ENCODE measurements around the gene IL2RA. TPM values are rescaled to one million over a fixed set of nuclear protein-coding genes. Genes with fewer than 3 reads are reported as not detected.

The IL2RA gene
- total RNA-seq, 1 experiment from 2014 or later: 0.59 TPM

- ChIA-PET CTCF (no interaction called here), POLR2A (no interaction called here), RAD21 (ENCODE audit: low non-redundant PET in 1 of 2, low total read pairs in 2 of 2, uncharacterized antibody in 2 of 2, unreplicated experiment in 2 of 2) (no interaction called here)
- Histone ChIP-seq H3K9me3 (ENCODE audit: control insufficient read depth in 1 of 2, insufficient read depth in 1 of 2, low read depth in 1 of 2, low read length in 2 of 2) (no peaks in the 10 kb centered on the region), H2AFZ (ENCODE audit: low read depth, low read length, poor library complexity, severe bottlenecking) (no peak overlapping the region), H3K9ac (ENCODE audit: low read length) (no peak overlapping the region), H3K27me3 (ENCODE audit: insufficient read depth, low read length) (peaks cover 17% of the 10 kb centered on the region; the same call in 1 of the 2 replicates), H4K20me1 (ENCODE audit: insufficient read depth) (no peaks in the 10 kb centered on the region), H3K4me1 (ENCODE audit: control insufficient read depth in 1 of 2, insufficient read depth in 2 of 2, low read length in 2 of 2) (no peaks in the 10 kb centered on the region), H3K4me2 (ENCODE audit: low read length) (no peak overlapping the region), H3K9me2 (ENCODE audit: insufficient read depth) (no peaks in the 10 kb centered on the region), H3K27ac (ENCODE audit: low read depth, low read length) (no peak overlapping the region), H3K4me3 (replicated peaks in 1 of 2; ENCODE audit: low read depth in 1 of 2, low read length in 2 of 2) (no peak overlapping the region), H3K79me2 (ENCODE audit: insufficient read depth, low read length) (no peaks in the 10 kb centered on the region), H3K36me3 (ENCODE audit: control insufficient read depth in 1 of 2, insufficient read depth in 2 of 2, low read length in 2 of 2) (no peaks in the 10 kb centered on the region)
- intact Hi-C loops (cut with micrococcal nuclease): no loop called here
- TF ChIP-seq SIN3A (IDR thresholded peaks at IDR 0.05; ENCODE audit: low read depth) (no peak), JUND (IDR thresholded peaks at IDR 0.05) (no peak), CBX3 (IDR thresholded peaks at IDR 0.05; ENCODE audit: low read depth) (no peak), ZBTB33 (IDR thresholded peaks at IDR 0.05; ENCODE audit: extremely low read depth, insufficient replicate concordance, low read length) (no peak), ATF3 (IDR thresholded peaks at IDR 0.05) (no peak), SP1 (IDR thresholded peaks at IDR 0.05; ENCODE audit: low read depth) (no peak), ZFX (IDR thresholded peaks at IDR 0.05) (no peak), MAX (IDR thresholded peaks at IDR 0.05) (no peak), RAD21 (IDR thresholded peaks at IDR 0.05; ENCODE audit: low read depth) (no peak), SRF (IDR thresholded peaks at IDR 0.05; ENCODE audit: low read depth) (no peak)
- no TSS peak for BruUV-seq (replicated peaks)
- ATAC-seq (no peak), DNase-seq (ENCODE audit: low read depth, low spot score) (no peak)
Observed at GRCh38 chr10:6065835-6066234, 3.7 kb upstream of the IL2RA start.

- Histone ChIP-seq H4K20me1 (ENCODE audit: insufficient read depth) (no peaks in the 10 kb centered on the region), H3K4me1 (ENCODE audit: control insufficient read depth in 1 of 2, insufficient read depth in 2 of 2, low read length in 2 of 2) (no peaks in the 10 kb centered on the region), H3K79me2 (ENCODE audit: insufficient read depth, low read length) (no peaks in the 10 kb centered on the region), H3K9me2 (ENCODE audit: insufficient read depth) (no peaks in the 10 kb centered on the region), H3K27ac (ENCODE audit: low read depth, low read length) (no peak overlapping the region), H3K4me3 (replicated peaks in 1 of 2; ENCODE audit: low read depth in 1 of 2, low read length in 2 of 2) (no peak overlapping the region), H2AFZ (ENCODE audit: low read depth, low read length, poor library complexity, severe bottlenecking) (no peak overlapping the region), H3K9me3 (ENCODE audit: control insufficient read depth in 1 of 2, insufficient read depth in 1 of 2, low read depth in 1 of 2, low read length in 2 of 2) (no peaks in the 10 kb centered on the region), H3K9ac (ENCODE audit: low read length) (no peak overlapping the region), H3K36me3 (ENCODE audit: control insufficient read depth in 1 of 2, insufficient read depth in 2 of 2, low read length in 2 of 2) (no peaks in the 10 kb centered on the region), H3K27me3 (ENCODE audit: insufficient read depth, low read length) (peaks cover 17% of the 10 kb centered on the region; the same call in 1 of the 2 replicates), H3K4me2 (ENCODE audit: low read length) (no peak overlapping the region)
- BruUV-seq (replicated peaks): no TSS peak
- POLR2A ChIA-PET: no interaction called here
- CTCF ChIA-PET: no interaction called here
- intact Hi-C loops (cut with micrococcal nuclease): no loop called here
- DNase-seq (ENCODE audit: low read depth, low spot score): no peak
- no peak for ATAC-seq
- RAD21 ChIA-PET (ENCODE audit: low non-redundant PET in 1 of 2, low total read pairs in 2 of 2, uncharacterized antibody in 2 of 2, unreplicated experiment in 2 of 2): no interaction called here
- no peak for TF ChIP-seq POLR2A (IDR thresholded peaks at IDR 0.05; ENCODE audit: borderline replicate concordance, extremely low read depth, insufficient read depth, insufficient read length)
- no peak for TF ChIP-seq YY1 (IDR thresholded peaks at IDR 0.05; ENCODE audit: extremely low read depth, insufficient replicate concordance, low read depth, low read length)
- TF ChIP-seq SP1 (IDR thresholded peaks at IDR 0.05; ENCODE audit: low read depth): no peak
- TF ChIP-seq ATF3 (IDR thresholded peaks at IDR 0.05): no peak
- no peak for TF ChIP-seq CTCF (IDR thresholded peaks at IDR 0.05 in 2 of 3, conservative IDR thresholded peaks at IDR 0.05 in 1 of 3; ENCODE audit: borderline replicate concordance in 1 of 3, insufficient read depth in 1 of 3, low read depth in 2 of 3, low read length in 2 of 3)
- TF ChIP-seq EZH2 (IDR thresholded peaks at IDR 0.05): no peak
- TF ChIP-seq JUND (IDR thresholded peaks at IDR 0.05): no peak
- no peak for TF ChIP-seq EZH2phosphoT487 (IDR thresholded peaks at IDR 0.05; ENCODE audit: borderline replicate concordance)
- TF ChIP-seq ZNF274 (IDR thresholded peaks at IDR 0.05; ENCODE audit: low read depth, low read length): no peak
- TF ChIP-seq MAX (IDR thresholded peaks at IDR 0.05): no peak
Observed at GRCh38 chr10:6065406-6065805, 3.2 kb upstream of the IL2RA start.

All from HCT116 (cell line).